Mucosa of rectum (tissue), 2 donors: Measurements from ENCODE around the gene CBLC.

ENCODE experiments used
- H3K27ac ChIP-seq, 2 donors: one replicate each; pipeline ENCODE4 v1.7.0; 2013; ENCODE audit warnings: inconsistent platforms in 2 of 2, low read depth in 2 of 2, low read length in 2 of 2
- H3K27me3 ChIP-seq, 2 donors: one replicate each; pipeline ENCODE4 v1.7.0; 2013; ENCODE audit warnings: low read length in 2 of 2; ENCODE audit not compliant: control insufficient read depth in 2 of 2, insufficient read depth in 2 of 2
- H3K36me3 ChIP-seq, 2 donors: one replicate each; pipeline ENCODE4 v1.7.0; 2013; ENCODE audit warnings: low read length in 2 of 2; ENCODE audit not compliant: control insufficient read depth in 2 of 2, insufficient read depth in 2 of 2
- H3K4me1 ChIP-seq, 2 donors: one replicate each; pipeline ENCODE4 v1.7.0; 2013; ENCODE audit warnings: low read length in 2 of 2, mild to moderate bottlenecking in 1 of 2; ENCODE audit not compliant: control insufficient read depth in 2 of 2, insufficient read depth in 2 of 2
- H3K4me3 ChIP-seq, 2 donors: one replicate each; pipeline ENCODE4 v1.7.0; 2013; ENCODE audit warnings: low read length in 2 of 2
- H3K9ac ChIP-seq, 2 donors: one replicate each; pipeline ENCODE4 v1.7.0; 2013; ENCODE audit warnings: low read length in 2 of 2, low read depth in 1 of 2, mild to moderate bottlenecking in 1 of 2
- H3K9me3 ChIP-seq, 2 donors: one replicate each; pipeline ENCODE4 v1.7.0; 2013; ENCODE audit warnings: low read length in 2 of 2; ENCODE audit not compliant: control insufficient read depth in 2 of 2
- donor health status: healthy.
- donor health status: Normal muscosa, but diverticular disease.

The CBLC gene

DNA sequence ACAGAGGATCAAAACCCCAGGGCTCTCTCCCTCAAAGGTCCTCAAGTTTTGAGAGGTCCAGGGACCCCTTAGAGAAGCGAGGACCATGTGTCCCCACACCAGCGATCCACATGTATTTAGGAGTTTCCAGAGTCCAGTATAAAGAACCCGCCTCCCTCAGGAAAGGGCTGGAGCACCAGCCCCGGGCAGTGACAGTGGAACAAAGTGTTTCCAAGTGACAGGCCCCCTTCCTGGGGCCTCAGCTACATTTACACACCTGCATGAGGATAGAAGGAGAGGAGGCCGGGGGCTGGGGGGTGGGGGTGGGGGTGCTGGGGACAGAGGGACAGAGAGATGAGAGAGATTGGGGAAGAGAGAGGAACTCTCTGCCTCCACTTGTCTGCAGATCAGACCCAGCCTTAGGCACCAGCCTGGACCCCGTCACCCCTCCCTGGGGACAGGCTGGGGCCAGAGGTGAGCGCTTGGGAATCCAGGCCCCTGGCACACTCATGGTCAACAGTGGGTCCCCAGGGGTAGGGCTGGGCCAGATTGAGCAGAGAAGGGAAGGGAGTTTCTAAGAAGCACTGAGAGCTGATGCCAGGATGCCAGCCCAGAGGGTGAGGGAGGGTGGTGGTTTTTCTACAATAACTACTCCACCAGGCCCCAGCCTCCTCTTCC, 32.0 kb downstream of the CBLC start:
- H3K36me3 ChIP-seq: peaks cover 0 to 2% of the 10 kb centered on the region in 2 donors
- no peaks in the 10 kb centered on the region for H3K27me3 ChIP-seq
- H3K4me3 ChIP-seq: peak overlapping the region; percentile 60 to 73
- peaks cover 15 to 20% of the 10 kb centered on the region in 2 donors for H3K4me1 ChIP-seq
- no peaks in the 10 kb centered on the region for H3K9me3 ChIP-seq
- peak overlapping the region; percentile 58 to 79 for H3K9ac ChIP-seq
- H3K27ac ChIP-seq: peak overlapping the region in 1 of 2 donors; percentile 9

DNA sequence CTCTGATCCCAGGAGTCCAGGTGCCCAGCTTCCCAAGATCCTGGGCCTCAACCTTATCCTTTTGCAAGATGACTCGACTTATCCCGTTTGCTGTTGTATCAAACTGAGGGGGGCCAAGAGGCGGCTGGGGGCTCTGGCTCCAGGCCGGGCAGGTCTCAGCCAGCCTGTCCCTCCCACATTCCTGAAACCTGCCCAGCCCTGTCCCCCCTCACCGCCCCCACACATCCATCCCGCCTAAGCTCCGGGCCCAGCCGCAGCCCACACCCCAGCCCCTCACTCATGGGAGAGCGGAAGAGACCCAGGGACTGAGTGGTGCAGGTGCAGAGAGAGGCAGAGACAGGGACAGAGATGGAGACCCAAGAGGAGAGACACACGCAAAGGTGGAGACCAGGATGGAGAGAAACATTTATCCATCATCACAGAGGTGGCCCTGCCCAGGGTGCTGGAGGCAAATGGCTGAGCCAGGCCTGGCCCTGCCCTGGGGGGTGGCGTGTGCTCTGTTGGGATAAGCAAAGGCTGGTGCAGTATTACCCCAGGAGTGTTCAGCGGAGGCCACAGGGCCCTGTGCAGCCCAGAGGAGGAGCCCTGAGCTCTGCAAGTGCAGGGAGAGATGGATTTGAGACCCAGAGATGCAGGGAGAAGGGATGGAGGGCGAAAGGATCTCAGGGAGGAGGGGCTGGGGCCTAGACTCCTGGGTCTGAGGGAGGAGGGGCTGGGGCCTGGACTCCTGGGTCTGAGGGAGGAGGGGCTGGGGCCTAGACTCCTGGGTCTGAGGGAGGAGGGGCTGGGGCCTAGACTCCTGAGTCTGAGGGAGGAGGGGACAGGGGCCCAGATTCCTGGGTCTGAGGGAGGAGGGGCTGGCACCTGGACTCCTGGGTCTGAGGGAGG, 32.8 kb downstream of the CBLC start:
- Histone ChIP-seq H3K9ac (no peak overlapping the region), H3K27ac (no peak overlapping the region)

GRCh38 chr19:44811122-44811419, 33.4 kb downstream of the CBLC start:
- H3K4me3 ChIP-seq: no peak overlapping the region
- H3K4me1 ChIP-seq: peaks cover 15 to 20% of the 10 kb centered on the region in 2 donors

More for the DNA sequence above, 32.8 kb downstream of the CBLC start:
- H3K36me3 ChIP-seq: peaks cover 0 to 4% of the 10 kb centered on the region in 2 donors
- no peaks in the 10 kb centered on the region for H3K9me3 ChIP-seq
- H3K4me1 ChIP-seq: peaks cover 15 to 20% of the 10 kb centered on the region in 2 donors
- no peak overlapping the region for H3K4me3 ChIP-seq
- H3K27me3 ChIP-seq: no peaks in the 10 kb centered on the region

DNA sequence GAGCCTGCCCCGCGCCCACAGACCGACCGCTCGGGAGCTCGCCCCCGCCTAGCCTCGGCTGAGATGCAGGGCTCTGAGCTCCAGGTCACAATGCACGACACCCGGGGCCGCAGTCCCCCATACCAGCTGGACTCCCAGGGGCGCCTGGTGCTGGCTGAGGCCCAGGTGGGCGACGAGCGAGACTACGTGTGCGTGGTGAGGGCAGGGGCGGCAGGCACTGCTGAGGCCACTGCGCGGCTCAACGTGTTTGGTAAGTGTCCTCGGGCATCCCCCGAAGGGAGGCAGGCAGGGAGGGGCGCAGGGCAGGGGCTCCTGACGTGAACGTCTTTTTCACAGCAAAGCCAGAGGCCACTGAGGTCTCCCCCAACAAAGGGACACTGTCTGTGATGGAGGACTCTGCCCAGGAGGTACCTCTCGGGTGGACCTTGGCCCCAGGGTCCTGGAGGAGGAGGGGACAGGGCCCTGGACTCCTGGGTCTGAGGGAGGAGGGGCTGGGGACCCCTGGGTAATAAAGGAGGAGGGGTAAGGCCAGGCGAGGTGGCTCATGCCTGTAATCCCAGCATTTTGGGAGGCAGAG, 34.5 kb downstream of the CBLC start:
- Histone ChIP-seq H3K27ac (no peak overlapping the region), H3K36me3 (peaks cover 0 to 4% of the 10 kb centered on the region in 2 donors), H3K4me3 (no peak overlapping the region), H3K9me3 (no peaks in the 10 kb centered on the region), H3K4me1 (peaks cover 15 to 16% of the 10 kb centered on the region in 2 donors), H3K9ac (no peak overlapping the region), H3K27me3 (no peaks in the 10 kb centered on the region)

More at GRCh38 chr19:44811122-44811419, 33.4 kb downstream of the CBLC start:
- Histone ChIP-seq H3K36me3 (peaks cover 0 to 4% of the 10 kb centered on the region in 2 donors), H3K27ac (no peak overlapping the region), H3K9me3 (no peaks in the 10 kb centered on the region), H3K9ac (no peak overlapping the region), H3K27me3 (no peaks in the 10 kb centered on the region)

GRCh38 chr19:44813070-44813840, 35.6 kb downstream of the CBLC start:
- H3K36me3 ChIP-seq: peaks cover 0 to 4% of the 10 kb centered on the region in 2 donors
- peaks cover 12 to 13% of the 10 kb centered on the region in 2 donors for H3K4me1 ChIP-seq
- no peak overlapping the region for H3K4me3 ChIP-seq
- H3K9ac ChIP-seq: no peak overlapping the region
- no peak overlapping the region for H3K27ac ChIP-seq
- H3K27me3 ChIP-seq: no peaks in the 10 kb centered on the region
- no peaks in the 10 kb centered on the region for H3K9me3 ChIP-seq

- Histone ChIP-seq H3K9me3 (no peaks in the 10 kb centered on the region), H3K27ac (no peak overlapping the region), H3K4me3 (no peak overlapping the region), H3K9ac (no peak overlapping the region), H3K36me3 (peaks cover 0 to 4% of the 10 kb centered on the region in 2 donors), H3K27me3 (no peaks in the 10 kb centered on the region), H3K4me1 (peaks cover 11 to 12% of the 10 kb centered on the region in 2 donors)
Measured at GRCh38 chr19:44813841-44814470, 36.3 kb downstream of the CBLC start.

- H3K9me3 ChIP-seq: no peaks in the 10 kb centered on the region
- H3K36me3 ChIP-seq: peaks cover 0 to 4% of the 10 kb centered on the region in 2 donors
- H3K27ac ChIP-seq: no peak overlapping the region
- H3K4me1 ChIP-seq: peaks cover 5 to 6% of the 10 kb centered on the region in 2 donors
- no peak overlapping the region for H3K4me3 ChIP-seq
- no peaks in the 10 kb centered on the region for H3K27me3 ChIP-seq
- H3K9ac ChIP-seq: no peak overlapping the region
Measured at GRCh38 chr19:44814517-44814916, 36.8 kb downstream of the CBLC start.

DNA sequence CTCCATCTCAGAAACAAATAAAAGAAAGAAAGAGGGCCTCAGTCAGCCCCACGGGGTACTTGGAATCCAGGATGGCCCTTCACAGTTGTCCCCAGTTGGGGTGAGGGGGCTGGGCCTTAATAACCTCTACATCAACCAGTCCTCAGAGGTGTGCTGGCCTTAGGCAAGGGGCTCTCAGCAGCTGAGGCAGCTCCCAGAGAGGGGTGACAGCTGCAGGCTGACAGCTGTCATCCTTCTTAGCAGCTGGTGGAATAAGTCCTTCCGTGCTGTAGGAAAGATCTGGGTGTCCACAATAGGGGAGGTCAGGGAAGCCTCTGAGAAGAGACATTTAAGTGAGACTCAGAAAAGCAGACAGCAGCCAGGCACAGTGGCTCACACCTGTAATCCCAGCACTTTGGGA, 38.6 kb downstream of the CBLC start:
- H3K9me3 ChIP-seq: no peaks in the 10 kb centered on the region
- no peak overlapping the region for H3K9ac ChIP-seq
- peaks cover 5 to 6% of the 10 kb centered on the region in 2 donors for H3K4me1 ChIP-seq
- H3K36me3 ChIP-seq: peaks cover 0 to 4% of the 10 kb centered on the region in 2 donors
- no peaks in the 10 kb centered on the region for H3K27me3 ChIP-seq
- H3K27ac ChIP-seq: no peak overlapping the region
- no peak overlapping the region for H3K4me3 ChIP-seq

GRCh38 chr19:44817725-44818465, 40.2 kb downstream of the CBLC start:
- no peak overlapping the region for H3K27ac ChIP-seq
- H3K9ac ChIP-seq: no peak overlapping the region
- H3K27me3 ChIP-seq: no peaks in the 10 kb centered on the region
- H3K4me3 ChIP-seq: no peak overlapping the region
- H3K36me3 ChIP-seq: peaks cover 0 to 4% of the 10 kb centered on the region in 2 donors
- H3K4me1 ChIP-seq: peaks cover 5 to 6% of the 10 kb centered on the region in 2 donors
- no peaks in the 10 kb centered on the region for H3K9me3 ChIP-seq
